Activated CD8-positive, alpha-beta memory T cell treated with anti-CD3 and anti-CD28 coated beads for 48 hours (primary cell): ENCODE measurements around the gene VMP1.
"Not testable (repeated sequence)": the region's sequence is repeated elsewhere in the genome, so short reads cannot be mapped to it uniquely, and the experiment has no call there.

ENCODE experiments used
- DNase-seq, 3 experiments: peaks; one replicate each; pipeline ENCODE4 v3.0.0-alpha.2; 2020; ENCODE audit warnings: low read depth in 2 of 3, low spot score in 2 of 3

Gene VMP1

DNA sequence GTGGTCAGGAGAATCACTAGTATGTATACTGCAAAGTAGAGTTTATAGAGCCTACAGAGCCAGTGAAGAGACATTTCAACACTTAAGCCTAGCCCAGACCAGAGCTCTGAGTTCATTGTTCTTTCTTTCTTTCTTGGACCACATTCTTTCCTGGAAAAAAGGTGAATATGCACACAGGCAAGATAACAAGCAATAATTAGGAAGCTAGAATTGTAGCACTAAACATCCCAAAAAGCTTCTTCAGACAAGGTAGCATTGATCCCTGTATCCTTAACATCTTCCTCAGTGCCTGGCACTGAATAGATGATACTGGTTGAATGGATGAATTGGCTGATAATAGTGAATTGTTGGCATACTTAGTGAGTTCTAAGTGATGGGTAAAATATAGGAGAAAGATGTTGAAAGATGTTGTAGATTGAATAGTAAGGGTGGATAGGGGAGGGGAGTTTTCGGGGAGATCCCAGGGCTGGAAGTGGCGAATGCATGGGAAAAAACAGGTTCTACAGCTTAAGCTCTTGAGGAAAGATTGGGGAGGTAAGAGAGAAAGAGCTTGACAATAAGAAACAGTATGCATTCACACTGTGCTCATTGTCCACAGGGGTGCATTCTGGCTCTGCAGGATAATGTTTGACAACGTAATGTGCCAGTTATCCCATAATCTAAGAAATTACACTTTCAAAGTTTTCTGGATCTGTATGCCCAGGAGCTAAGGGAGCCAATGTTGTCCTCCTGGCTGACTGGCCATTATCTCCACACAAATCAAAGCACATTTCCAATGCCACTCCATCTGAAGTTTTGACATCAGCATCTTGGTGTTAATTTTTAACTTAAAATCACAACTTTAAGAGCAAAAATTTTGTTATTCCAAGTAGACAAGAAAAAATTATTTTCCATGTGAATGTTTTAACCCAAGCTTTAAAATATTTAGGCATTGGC, 149.7 kb downstream of the VMP1 start:
- no peak for DNase-seq

DNA sequence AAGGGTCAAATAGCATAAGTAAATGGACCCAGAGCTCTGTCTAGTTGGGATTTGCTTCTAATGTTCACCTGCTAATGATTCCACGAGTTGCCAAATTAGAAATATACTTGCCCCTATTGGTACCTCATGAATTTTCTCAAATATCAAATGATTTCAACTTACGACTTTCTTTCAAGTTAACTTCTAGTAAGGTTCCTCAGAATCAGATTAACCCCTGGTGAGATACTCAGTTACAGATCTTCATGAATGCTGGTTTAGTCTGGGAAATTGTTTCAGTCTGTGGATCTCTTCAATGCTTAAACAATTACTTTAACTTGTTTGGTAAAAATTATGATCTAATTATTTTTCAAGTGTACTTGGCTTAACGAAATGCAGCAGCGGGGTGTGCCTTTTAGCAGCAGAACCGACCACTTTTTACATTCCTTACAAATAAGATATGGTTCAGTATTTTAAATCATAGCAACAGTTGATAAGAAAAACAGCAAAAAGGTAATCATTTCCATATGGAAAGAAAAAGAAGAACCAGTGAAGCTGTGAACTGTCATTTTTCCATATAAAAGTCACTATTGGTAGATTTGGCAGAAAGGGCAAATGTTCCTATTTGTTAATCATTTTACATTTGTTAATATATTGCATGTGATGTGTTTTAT, 150.8 kb downstream of the VMP1 start:
- no peak for DNase-seq

DNA sequence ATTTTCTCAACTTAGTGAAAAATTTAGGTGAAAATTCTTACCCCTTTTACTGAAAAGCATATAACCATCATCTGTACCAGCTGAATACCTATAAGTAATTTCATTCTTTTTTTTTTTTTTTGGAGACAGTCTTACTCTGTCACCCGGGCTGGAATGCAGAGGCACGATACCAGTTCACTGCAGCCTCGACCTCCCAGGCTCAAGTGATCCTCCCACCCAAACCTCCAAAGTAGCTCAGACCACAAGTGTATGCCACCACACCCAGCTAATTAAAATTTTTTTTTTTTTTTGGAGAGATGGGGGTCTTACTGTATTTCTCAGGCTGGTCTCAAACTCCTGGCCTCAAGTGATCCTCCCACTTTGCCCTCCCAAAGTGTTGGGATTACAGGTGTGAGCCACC, 151.5 kb downstream of the VMP1 start:
- no peak for DNase-seq

DNA sequence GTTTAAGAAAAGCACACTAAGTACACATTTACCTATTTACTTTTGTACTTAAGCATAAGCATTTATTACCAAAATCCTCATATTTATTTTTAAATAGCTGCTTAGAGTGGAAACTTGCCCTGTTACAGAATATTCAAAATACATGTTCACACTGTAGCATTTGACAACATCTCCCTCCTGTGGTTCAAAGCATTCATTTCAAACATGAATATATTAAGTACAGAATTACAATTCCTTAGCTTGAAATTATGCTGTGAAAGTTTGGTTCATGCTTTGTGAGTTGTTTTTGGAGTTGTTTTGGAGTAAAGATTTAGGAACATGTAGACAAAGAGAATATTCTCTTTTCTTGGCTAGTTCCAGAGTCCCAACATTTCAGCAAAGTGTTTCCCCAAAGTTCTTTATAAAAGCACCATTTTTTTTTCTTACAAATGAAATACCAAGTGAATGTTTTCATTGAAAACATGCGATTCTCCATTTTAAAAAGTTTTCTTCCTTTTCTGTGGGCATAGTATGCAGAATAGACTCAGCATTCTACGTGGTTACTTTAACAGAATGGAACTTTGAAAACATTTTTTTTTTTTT, 152.1 kb downstream of the VMP1 start:
- DNase-seq = no peak

DNA sequence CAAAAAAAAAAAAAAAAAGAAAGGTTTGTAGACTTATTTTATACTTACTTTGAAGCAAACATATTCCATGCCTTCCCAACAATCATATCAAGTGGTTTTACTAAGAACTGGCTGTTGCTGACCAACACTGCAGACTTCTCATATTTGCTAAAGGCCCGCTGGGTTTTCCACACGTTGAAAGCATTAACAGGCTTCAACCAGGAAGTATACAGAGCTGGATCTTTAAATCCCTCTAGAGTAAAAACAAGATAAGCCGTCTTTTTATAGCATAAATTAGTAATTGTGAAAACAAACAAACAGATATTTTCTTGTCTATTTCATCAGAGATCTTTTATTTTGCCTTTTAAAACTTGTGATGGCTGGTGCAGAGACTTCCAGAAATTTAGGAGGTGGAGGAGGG, 156.2 kb downstream of the VMP1 start:
- no peak for DNase-seq

DNA sequence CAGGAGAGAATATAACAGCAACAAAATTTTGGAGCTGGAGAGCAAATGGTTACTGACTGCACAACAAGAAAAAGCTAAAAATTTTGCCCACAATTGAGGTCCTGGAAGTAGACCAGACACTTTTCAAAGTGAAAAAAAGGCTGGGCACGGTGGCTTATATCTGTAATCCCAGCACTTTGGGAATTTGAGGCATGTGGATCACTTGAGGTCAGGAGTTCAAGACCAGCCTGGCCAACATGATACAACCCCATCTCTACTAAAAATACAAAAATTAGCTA, 162.4 kb downstream of the VMP1 start:
- DNase-seq = no peak

DNA sequence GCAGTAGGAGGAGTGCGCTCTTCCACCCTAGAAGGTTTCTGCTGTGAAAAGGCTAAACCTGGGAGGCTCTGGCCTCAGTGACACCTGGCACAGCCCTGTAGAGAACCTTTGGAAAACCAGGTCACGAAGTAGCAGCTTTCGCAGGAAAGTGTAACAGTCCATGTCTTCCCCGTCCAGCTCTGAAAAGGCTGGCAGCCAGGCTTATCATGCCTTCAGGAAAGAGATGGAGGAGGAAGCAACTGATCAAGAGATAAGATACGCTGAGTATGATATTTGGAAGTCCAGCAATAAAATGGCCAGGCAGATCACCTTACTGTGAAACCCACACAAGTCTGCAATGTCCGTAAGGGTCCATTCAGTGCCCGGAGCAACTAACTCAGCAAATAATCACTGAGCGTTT, 163.0 kb downstream of the VMP1 start:
- DNase-seq = no peak

DNA sequence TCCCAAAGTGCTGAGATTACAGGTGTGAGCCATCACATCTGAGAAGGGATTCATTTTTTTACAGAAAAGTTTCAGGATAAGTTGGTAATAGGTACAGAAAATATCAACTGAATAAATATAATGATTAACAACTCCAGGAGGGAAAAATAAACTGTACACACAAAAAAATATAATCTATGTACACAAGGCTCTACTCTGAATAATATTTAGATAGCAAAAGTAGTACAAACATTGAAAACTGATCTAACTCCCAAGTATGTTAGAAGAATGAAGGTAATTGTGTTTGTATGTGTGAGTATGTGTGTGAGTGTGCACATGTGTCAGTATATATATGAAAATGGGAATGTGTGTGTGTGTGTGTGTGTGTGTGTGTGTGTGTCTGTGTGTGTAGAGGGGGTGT, 164.9 kb downstream of the VMP1 start:
- no peak for DNase-seq

DNA sequence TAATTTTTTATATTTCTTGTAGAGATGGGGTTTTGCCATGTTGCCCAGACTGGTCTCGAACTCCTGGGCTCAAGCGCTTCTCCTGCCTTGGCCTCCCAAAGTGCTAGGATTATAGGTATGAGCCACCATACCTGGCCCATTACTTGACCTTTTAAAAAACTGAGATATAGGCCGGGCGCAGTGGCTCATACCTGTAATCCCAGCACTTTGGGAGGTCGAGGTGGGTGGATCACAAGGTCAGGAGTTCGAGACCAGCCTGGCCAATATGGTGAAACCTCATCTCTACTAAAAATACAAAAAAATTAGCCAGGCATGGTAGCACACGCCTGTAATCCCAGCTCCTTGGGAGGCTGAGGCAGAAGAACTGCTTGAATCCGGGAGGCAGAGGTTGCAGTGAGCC, 166.0 kb downstream of the VMP1 start:
- not testable (repeated sequence) for DNase-seq

DNA sequence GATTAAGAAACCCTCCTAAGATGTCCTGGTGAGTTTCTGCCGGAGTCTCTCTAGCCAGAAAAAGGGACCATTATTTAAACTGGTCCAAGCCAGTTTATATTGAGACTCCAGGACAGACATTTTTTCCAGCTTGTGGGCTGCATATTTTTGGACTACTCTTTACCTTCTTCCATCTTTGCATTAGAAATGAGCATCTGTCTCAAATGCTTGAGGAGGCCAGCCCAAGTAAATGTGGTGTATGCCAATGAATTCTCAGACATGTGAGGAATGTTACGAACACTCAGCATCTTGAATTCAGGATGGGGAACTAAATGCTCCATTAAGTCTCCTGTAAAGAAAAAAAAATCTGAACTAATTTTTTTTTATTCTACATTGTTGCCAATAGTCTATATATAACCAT, 166.9 kb downstream of the VMP1 start:
- no peak for DNase-seq

DNA sequence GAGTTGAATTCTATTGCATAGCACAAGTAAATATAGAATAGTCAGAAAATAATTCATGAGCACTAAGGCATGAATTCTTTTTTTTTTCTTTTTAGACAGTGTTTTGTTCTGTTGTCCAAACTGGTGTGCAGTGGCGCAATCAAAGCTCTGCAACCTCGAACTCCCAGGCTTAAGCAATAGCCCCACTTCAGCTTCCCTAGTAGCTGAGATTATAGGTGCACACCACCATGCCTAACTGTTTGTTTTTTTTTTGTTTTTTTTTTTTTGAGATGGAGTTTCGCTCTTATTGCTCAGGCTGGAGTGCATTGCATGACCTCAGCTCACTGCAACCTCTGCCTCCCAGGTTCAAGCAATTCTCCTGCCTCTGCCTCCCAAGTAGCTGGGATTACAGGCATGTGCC, 168.7 kb downstream of the VMP1 start:
- no peak for DNase-seq

DNA sequence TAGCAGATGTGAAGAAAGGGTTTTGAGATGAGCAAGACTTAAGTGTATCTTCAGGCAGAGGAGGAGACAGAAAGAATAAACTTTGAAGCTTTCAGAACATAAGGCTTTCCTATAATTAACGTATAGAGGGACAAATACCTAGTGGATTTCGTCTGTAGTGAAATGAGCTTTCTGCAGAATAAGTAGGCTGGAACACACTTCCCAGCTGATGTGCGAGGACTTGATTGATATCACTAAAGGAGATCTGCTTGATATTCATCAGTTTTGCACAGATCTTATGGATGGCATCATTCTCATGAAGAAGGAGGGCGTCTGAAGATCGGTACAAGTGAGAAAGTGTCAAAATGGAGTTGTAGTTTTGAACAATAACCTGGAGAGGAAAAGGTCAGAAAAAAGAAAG, 170.5 kb downstream of the VMP1 start:
- no peak for DNase-seq

DNA sequence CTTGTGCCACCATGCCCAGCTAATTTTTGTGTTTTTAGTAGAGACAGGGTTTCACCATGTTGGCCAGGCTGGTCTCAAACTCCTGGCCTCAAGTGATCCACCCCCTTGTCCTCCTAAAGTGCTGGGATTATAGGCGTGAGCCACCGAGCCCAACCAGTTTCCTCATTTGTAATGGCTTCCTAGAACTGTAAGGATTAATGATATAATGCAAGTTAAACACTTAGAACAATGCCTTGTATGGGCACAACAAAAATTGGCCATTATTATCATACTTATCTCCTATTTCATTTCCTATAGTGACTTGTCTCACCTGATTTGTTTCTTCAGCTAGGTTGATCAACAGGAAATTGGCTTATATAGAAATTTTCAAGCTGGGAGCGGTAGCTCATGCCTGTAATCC, 171.2 kb downstream of the VMP1 start:
- no peak for DNase-seq

DNA sequence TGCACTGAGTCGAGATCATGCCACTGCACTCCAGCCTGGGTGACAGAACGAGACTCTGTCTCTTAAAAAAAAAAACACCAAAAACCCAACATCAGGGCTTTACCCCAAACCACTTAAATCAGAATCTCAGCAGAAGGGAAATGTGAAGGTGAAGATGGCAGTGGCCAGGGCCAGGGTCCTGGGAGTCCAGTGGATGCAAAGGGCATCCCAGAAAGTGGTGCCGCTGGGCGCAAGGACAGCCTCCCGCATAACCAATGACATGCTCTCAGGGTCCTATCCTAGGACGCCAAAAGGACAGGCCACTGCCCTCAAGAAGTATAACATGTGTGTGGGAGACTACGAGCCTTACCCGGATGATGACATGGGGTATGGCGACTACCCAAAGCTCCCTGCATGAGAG, 177.4 kb downstream of the VMP1 start:
- DNase-seq = no peak

DNA sequence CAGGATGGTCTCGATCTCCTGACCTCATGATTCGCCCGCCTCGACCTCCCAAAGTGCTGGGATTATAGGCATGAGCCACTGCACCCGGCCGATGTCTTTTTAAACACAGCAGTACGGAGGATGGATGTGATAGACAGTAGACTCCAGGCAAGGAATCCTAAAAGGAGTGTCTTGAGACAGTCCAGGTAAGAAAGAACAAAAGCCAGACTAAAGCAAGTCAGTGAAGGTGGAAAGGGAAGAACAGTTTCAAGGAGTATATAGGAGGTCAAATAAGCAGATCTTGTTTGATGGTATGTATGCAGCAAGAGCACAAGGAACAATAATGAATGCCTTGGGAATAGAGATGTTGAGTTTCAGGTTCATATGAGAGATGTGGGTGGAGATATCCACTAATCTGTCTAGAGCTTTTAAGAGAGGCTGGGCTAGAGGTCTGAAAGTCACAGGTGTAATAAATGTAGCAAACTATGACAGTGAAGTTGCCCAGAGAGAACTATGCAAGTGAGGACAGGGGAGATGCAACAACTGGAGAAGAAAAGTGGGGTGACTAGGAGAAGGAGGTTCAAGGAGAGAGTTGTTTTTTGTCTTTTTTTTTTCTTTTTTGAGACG, 180.8 kb downstream of the VMP1 start:
- no peak for DNase-seq

DNA sequence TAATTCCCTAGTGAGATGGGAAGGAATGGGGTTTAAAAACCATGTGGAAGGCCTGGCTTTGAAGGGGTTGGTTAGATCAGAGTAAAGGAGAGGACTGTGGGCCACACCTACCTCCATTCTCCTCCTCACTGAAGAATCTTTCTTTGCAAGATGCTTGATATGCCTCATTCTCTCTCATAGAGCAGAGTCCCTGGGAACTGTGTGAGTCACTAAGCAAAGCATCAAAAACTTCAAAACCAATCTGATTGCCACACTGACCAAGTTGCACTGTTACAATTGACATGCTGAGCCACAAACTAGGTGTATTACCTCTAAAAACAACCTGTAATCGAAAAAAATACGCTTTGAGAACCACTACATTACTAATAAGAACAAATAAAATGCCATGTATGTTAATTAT, 183.3 kb downstream of the VMP1 start:
- no peak for DNase-seq
